ENCODE results near the gene CPZ.
A peak's percentile ranks its signal among the peaks of the same experiment; 100 is the strongest.

CPZ gene

DNA sequence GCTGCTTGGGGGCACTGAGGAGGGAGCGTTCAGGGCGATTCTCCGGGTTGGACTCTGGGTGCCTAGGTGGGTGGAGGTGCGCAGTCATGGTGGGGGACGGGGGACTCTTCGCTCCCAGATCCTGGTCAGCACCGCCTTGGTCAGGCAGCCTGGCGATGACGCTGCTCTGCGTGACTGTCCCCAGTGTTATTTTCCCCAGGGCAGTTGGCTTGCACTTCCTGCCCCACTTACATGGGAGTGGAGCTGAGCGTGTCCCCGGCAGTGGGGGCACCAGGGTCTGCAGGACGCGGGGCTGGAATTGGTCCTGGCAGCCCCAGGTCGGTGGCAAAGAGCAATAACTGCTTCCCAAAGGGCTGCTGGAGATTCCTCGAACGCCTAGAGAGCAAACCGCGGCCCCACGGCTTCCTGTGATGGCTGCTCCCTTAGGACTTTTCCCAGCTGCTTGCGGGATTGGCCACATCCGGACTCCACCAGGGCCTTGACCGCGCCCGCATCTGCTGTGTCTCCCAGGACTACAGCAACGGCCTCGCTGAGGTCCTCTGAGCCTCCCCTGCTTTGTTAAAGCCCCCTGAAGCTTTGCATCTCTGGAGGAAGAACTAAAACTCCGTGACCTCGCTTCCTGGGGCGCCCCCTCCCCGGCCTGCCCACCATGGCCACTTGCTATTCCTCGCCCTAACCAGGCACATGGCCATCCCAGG is 47.7 kb upstream of the CPZ start:
- Histone ChIP-seq H3K4me2 (ENCODE audit: low read length) (no peak overlapping the region), H3K9me3 (ENCODE audit: control insufficient read depth, low read length) (no peaks in the 10 kb centered on the region), H3K9ac (no peak overlapping the region), H3K27ac (no peak overlapping the region), H3K27me3 (ENCODE audit: control insufficient read depth, insufficient read depth, low read length) (no peaks in the 10 kb centered on the region), H3K36me3 (ENCODE audit: control insufficient read depth, insufficient read depth, low read length) (no peaks in the 10 kb centered on the region), H2AFZ (no peak overlapping the region), H3K4me3 (ENCODE audit: low read depth, low read length) (no peak overlapping the region), H3K79me2 (no peaks in the 10 kb centered on the region), H3K4me1 (no peaks in the 10 kb centered on the region)
- TF ChIP-seq, protein P1, sequence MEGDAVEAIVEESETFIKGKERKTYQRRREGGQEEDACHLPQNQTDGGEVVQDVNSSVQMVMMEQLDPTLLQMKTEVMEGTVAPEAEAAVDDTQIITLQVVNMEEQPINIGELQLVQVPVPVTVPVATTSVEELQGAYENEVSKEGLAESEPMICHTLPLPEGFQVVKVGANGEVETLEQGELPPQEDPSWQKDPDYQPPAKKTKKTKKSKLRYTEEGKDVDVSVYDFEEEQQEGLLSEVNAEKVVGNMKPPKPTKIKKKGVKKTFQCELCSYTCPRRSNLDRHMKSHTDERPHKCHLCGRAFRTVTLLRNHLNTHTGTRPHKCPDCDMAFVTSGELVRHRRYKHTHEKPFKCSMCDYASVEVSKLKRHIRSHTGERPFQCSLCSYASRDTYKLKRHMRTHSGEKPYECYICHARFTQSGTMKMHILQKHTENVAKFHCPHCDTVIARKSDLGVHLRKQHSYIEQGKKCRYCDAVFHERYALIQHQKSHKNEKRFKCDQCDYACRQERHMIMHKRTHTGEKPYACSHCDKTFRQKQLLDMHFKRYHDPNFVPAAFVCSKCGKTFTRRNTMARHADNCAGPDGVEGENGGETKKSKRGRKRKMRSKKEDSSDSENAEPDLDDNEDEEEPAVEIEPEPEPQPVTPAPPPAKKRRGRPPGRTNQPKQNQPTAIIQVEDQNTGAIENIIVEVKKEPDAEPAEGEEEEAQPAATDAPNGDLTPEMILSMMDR (IDR thresholded peaks at IDR 0.05) = no peak

DNA sequence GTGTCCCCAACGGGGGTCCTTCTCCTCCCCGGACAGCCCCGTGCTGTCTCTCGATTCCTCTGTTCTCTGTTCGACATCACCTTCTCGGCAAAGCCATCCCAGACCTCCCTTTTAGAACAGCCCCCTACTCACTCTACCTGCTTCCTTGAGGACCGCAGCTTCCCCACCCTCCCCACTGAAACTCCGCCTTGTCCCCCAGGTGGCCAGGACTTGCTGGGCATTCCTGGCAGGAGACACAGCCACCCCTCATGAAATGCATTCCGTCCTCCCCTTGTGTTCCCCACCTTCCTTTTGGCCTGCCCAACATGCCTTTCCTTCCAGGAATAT is 47.2 kb upstream of the CPZ start:
- H3K27me3 ChIP-seq (ENCODE audit: control insufficient read depth, insufficient read depth, low read length) = no peaks in the 10 kb centered on the region
- no peak overlapping the region for H3K4me3 ChIP-seq (ENCODE audit: low read depth, low read length)
- H3K9me3 ChIP-seq (ENCODE audit: control insufficient read depth, low read length) = no peaks in the 10 kb centered on the region
- TF ChIP-seq, protein P1 (IDR thresholded peaks at IDR 0.05) = no peak
- no peak overlapping the region for H3K4me2 ChIP-seq (ENCODE audit: low read length)
- H2AFZ ChIP-seq = no peak overlapping the region
- H3K79me2 ChIP-seq = no peaks in the 10 kb centered on the region
- H3K36me3 ChIP-seq (ENCODE audit: control insufficient read depth, insufficient read depth, low read length) = no peaks in the 10 kb centered on the region
- no peaks in the 10 kb centered on the region for H3K4me1 ChIP-seq
- no peak overlapping the region for H3K27ac ChIP-seq
- no peak overlapping the region for H3K9ac ChIP-seq

DNA sequence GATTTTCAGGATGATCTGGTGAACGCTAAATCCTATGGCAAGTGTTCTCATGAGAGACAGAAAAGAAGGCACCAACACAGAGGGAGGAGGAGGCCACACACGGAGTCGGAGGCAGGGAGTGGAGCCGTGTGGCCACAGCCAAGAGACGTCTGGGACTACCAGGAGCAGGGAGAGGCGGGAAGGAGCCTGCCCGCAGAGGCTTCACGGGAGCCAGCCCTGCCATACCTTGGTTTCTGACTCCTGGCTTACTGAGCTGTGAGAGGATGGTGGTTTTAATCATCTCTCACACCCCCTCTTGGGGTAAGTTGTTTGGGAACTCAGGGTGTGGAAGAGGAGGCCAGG is 45.8 kb upstream of the CPZ start:
- Histone ChIP-seq H3K4me1 (no peaks in the 10 kb centered on the region), H3K9me3 (ENCODE audit: control insufficient read depth, low read length) (no peaks in the 10 kb centered on the region), H2AFZ (no peak overlapping the region), H3K27ac (no peak overlapping the region), H3K4me3 (ENCODE audit: low read depth, low read length) (no peak overlapping the region), H3K79me2 (no peaks in the 10 kb centered on the region), H3K9ac (no peak overlapping the region), H3K27me3 (ENCODE audit: control insufficient read depth, insufficient read depth, low read length) (no peaks in the 10 kb centered on the region), H3K36me3 (ENCODE audit: control insufficient read depth, insufficient read depth, low read length) (no peaks in the 10 kb centered on the region), H3K4me2 (ENCODE audit: low read length) (no peak overlapping the region)
- TF ChIP-seq, protein P1 (IDR thresholded peaks at IDR 0.05) = no peak

- Histone ChIP-seq H3K27me3 (ENCODE audit: control insufficient read depth, insufficient read depth, low read length) (no peaks in the 10 kb centered on the region), H3K4me1 (no peaks in the 10 kb centered on the region), H3K4me2 (ENCODE audit: low read length) (no peak overlapping the region), H3K27ac (no peak overlapping the region), H3K9me3 (ENCODE audit: control insufficient read depth, low read length) (no peaks in the 10 kb centered on the region), H3K36me3 (ENCODE audit: control insufficient read depth, insufficient read depth, low read length) (no peaks in the 10 kb centered on the region), H3K9ac (no peak overlapping the region), H3K79me2 (no peaks in the 10 kb centered on the region), H2AFZ (no peak overlapping the region), H3K4me3 (ENCODE audit: low read depth, low read length) (no peak overlapping the region)
- TF ChIP-seq, protein P1 (IDR thresholded peaks at IDR 0.05) = peak; percentile 30
Observed at GRCh38 chr4:8547108-8547911, 45.3 kb upstream of the CPZ start.
